ENCODE results near the gene LMAN2. TPM values are rescaled to one million over a fixed set of nuclear protein-coding genes. Genes with fewer than 3 reads are reported as not detected.

The LMAN2 gene
- total and polyA plus RNA-seq, 2 experiments from 2014 or later = 153 to 227 TPM

- Histone ChIP-seq H3K4me1 (ENCODE audit: insufficient read depth) (no peaks in the 10 kb centered on the region; the same call in 1 of the 2 replicates), H3K36me3 (ENCODE audit: insufficient read depth) (peaks cover 5% of the 10 kb centered on the region; the same call in 1 of the 2 replicates), H3K4me2 (no peak overlapping the region), H3K79me2 (replicated peaks; ENCODE audit: insufficient read depth) (0 out of 2 replicates have a peak, but pooled peaks cover 7% of the 10 kb centered on the region), H3K27me3 (ENCODE audit: insufficient read depth) (no peaks in the 10 kb centered on the region), H3F3A (replicated peaks; ENCODE audit: low read depth) (no peaks in the 10 kb centered on the region), H3K9me2 (ENCODE audit: insufficient read depth) (no peaks in the 10 kb centered on the region), H4K20me1 (replicated peaks; ENCODE audit: insufficient read depth) (peaks cover 3% of the 10 kb centered on the region; the same call in 1 of the 2 replicates), H2AFZ (no peak overlapping the region), H3K4me3 (no peak overlapping the region), H3K27ac (ENCODE audit: low read depth) (no peak overlapping the region)
- H3K27me3 Mint-ChIP-seq (ENCODE audit: insufficient read depth, low read depth, poor library complexity) = peaks cover 9% of the 10 kb centered on the region
- H3K4me1 Mint-ChIP-seq = peaks cover 9% of the 10 kb centered on the region
- peaks cover 42% of the 10 kb centered on the region for H3K36me3 Mint-ChIP-seq (ENCODE audit: low read depth)
- TF ChIP-seq ZNF331 (CRISPR knock-in tag; IDR thresholded peaks at IDR 0.05; ENCODE audit: low read depth) (no peak), EZH2 (IDR thresholded peaks at IDR 0.05; ENCODE audit: low read depth, unreplicated experiment) (no peak), CTCF (conservative IDR thresholded peaks at IDR 0.05; ENCODE audit: low read depth in 2 of 2) (no peak), ETS1 (IDR thresholded peaks at IDR 0.05) (no peak), JUNB (IDR thresholded peaks at IDR 0.05; ENCODE audit: unreplicated experiment) (no peak), ZNF462 (CRISPR knock-in tag; IDR thresholded peaks at IDR 0.05) (no peak), REST (IDR thresholded peaks at IDR 0.05; ENCODE audit: unreplicated experiment) (no peak), CREB1 (CRISPR knock-in tag; IDR thresholded peaks at IDR 0.05; ENCODE audit: low read depth) (no peak), ZNF114 (CRISPR knock-in tag; IDR thresholded peaks at IDR 0.05) (no peak), NANOG (IDR thresholded peaks at IDR 0.05; ENCODE audit: borderline replicate concordance) (no peak), STAT1 (IDR thresholded peaks at IDR 0.05; ENCODE audit: unreplicated experiment) (no peak), POLR2AphosphoS5 (IDR thresholded peaks at IDR 0.05; ENCODE audit: low read depth) (no peak), EZH2phosphoT487 (IDR thresholded peaks at IDR 0.05; ENCODE audit: unreplicated experiment) (no peak)
- no peaks in the 10 kb centered on the region for H3K9me3 Mint-ChIP-seq
- no peak overlapping the region for H3K4me3 Mint-ChIP-seq
- H3K27ac Mint-ChIP-seq = 0 out of 2 replicates have a peak overlapping the region, but pooled peaks have one; percentile 49
- DNase-seq (ENCODE audit: low spot score) = no peak
- no peak for ATAC-seq
Observed at GRCh38 chr5:177330991-177331842, 20.3 kb downstream of the LMAN2 start.

All from GM23338 (cell line).